Lower leg skin (tissue), 3 donors: ENCODE results near the gene GNAZ.

Source experiments
- POLR2A ChIP-seq, 2 donors: fragments of 450-650 bp; IDR thresholded peaks; one replicate each; pipeline ENCODE4 v1.6.1; 2016 to 2017; ENCODE audit warnings: antibody characterized with exemption in 2 of 2, mild to moderate bottlenecking in 1 of 2, moderate library complexity in 1 of 2
- TF ChIP-seq, protein P1 (sequence below), 3 donors: fragments of 450-650 bp; IDR thresholded peaks; one replicate each; pipeline ENCODE4 v1.5.1; 2016; ENCODE audit warnings: antibody characterized with exemption in 3 of 3, mild to moderate bottlenecking in 3 of 3, moderate library complexity in 2 of 3

DNA sequence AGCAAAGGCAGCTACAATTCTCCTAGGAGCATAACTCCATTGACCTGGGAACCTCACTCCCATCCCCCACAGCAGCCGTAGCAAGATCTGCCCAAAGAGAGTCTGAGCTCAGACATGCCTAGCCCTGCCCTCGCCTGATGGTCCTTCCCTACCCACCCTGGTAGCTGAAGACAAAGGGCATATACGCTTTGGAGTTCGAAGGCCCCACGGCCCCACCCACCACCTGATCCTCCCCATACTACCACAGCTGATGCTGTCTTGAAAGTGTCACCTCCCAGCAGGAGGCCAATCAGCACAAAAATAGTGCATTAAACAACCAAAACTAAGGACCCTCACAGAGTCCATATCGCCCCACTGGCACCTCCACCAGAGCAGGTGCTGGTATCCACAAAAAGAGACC is 22.6 kb upstream of the GNAZ start:
- TF ChIP-seq POLR2A (IDR thresholded peaks at IDR 0.05) = no peak
- TF ChIP-seq, protein P1, sequence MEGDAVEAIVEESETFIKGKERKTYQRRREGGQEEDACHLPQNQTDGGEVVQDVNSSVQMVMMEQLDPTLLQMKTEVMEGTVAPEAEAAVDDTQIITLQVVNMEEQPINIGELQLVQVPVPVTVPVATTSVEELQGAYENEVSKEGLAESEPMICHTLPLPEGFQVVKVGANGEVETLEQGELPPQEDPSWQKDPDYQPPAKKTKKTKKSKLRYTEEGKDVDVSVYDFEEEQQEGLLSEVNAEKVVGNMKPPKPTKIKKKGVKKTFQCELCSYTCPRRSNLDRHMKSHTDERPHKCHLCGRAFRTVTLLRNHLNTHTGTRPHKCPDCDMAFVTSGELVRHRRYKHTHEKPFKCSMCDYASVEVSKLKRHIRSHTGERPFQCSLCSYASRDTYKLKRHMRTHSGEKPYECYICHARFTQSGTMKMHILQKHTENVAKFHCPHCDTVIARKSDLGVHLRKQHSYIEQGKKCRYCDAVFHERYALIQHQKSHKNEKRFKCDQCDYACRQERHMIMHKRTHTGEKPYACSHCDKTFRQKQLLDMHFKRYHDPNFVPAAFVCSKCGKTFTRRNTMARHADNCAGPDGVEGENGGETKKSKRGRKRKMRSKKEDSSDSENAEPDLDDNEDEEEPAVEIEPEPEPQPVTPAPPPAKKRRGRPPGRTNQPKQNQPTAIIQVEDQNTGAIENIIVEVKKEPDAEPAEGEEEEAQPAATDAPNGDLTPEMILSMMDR (IDR thresholded peaks at IDR 0.05) = no peak
